Astrocyte of the cerebellum (primary cell): Measurements from ENCODE around the gene NLRP10.

Experiments
- DNase-seq: peaks from one replicate; pipeline ENCODE4 v3.0.0-alpha.2; 2011; ENCODE audit warnings: low read depth
- H3K4me3 ChIP-seq: 2 replicates; pipeline ENCODE4 v1.5.1; 2011; ENCODE audit warnings: mild to moderate bottlenecking, low read depth, low read length, moderate library complexity
- in situ Hi-C: cut with HindIII; loops from 2 replicates; pipeline ENCODE4 v1.10.0; 2017; ENCODE audit warnings: low sequenced_read_pairs
- TF ChIP-seq, protein P1 (sequence below): IDR thresholded peaks from 2 replicates; pipeline ENCODE4 v1.5.1; 2012; ENCODE audit warnings: low read length, low read depth, moderate library complexity, mild to moderate bottlenecking; ENCODE audit errors: missing control alignments

Gene NLRP10

GRCh38 chr11:7965386-7965785 is at the start of gene NLRP10:
NLRP10 (minus strand) TSS chr11:7965447; CDS start chr11:7963495, 1,952 bp downstream.
- TF ChIP-seq, protein P1, sequence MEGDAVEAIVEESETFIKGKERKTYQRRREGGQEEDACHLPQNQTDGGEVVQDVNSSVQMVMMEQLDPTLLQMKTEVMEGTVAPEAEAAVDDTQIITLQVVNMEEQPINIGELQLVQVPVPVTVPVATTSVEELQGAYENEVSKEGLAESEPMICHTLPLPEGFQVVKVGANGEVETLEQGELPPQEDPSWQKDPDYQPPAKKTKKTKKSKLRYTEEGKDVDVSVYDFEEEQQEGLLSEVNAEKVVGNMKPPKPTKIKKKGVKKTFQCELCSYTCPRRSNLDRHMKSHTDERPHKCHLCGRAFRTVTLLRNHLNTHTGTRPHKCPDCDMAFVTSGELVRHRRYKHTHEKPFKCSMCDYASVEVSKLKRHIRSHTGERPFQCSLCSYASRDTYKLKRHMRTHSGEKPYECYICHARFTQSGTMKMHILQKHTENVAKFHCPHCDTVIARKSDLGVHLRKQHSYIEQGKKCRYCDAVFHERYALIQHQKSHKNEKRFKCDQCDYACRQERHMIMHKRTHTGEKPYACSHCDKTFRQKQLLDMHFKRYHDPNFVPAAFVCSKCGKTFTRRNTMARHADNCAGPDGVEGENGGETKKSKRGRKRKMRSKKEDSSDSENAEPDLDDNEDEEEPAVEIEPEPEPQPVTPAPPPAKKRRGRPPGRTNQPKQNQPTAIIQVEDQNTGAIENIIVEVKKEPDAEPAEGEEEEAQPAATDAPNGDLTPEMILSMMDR = no peak
- in situ Hi-C loops = loop anchor here (5.0 kb wide), 1 partner anchor 73 kb away; no protein-coding TSS in a partner anchor
- DNase-seq = no peak
- no peak within 1 kb of the TSS for H3K4me3 ChIP-seq

- in situ Hi-C loops = no loop called here
- no peak overlapping the region for H3K4me3 ChIP-seq
- no peak for DNase-seq
- TF ChIP-seq, protein P1 = no peak
These were observed 48.6 kb upstream of the NLRP10 start for GRCh38 chr11:8013833-8014232.

- in situ Hi-C loops = no loop called here
- TF ChIP-seq, protein P1 = no peak
- H3K4me3 ChIP-seq = no peak overlapping the region
- peak; percentile 67 for DNase-seq
These were observed 46.8 kb upstream of the NLRP10 start for GRCh38 chr11:8011981-8012444.

GRCh38 chr11:8011371-8011770 is 46.1 kb upstream of the NLRP10 start:
- in situ Hi-C loops = no loop called here

GRCh38 chr11:8009856-8010255 is 44.6 kb upstream of the NLRP10 start:
- in situ Hi-C loops = loop anchor here (10.0 kb wide), 1 partner anchor 95 kb away; no protein-coding TSS in a partner anchor

More at GRCh38 chr11:8011371-8011770, 46.1 kb upstream of the NLRP10 start:
- no peak for DNase-seq
- TF ChIP-seq, protein P1 = no peak
- H3K4me3 ChIP-seq = no peak overlapping the region

GRCh38 chr11:8008212-8008611 is 43.0 kb upstream of the NLRP10 start:
- TF ChIP-seq, protein P1 = no peak
- in situ Hi-C loops = loop anchor here (10.0 kb wide), 1 partner anchor 97 kb away; no protein-coding TSS in a partner anchor
- no peak overlapping the region for H3K4me3 ChIP-seq
- DNase-seq = no peak

More at GRCh38 chr11:8009856-8010255, 44.6 kb upstream of the NLRP10 start:
- H3K4me3 ChIP-seq = no peak overlapping the region
- TF ChIP-seq, protein P1 = no peak
- no peak for DNase-seq
